ENCODE data around the gene SH3RF3. TPM values are rescaled to one million over a fixed set of nuclear protein-coding genes. Genes with fewer than 3 reads are reported as not detected.

The SH3RF3 gene
- total and polyA plus RNA-seq, 10 of the 15 experiments (the other 5 are each of a cell fraction or from before 2014, with no cell fraction given): 0.08 to 8.8 (median 2.3) TPM

DNA sequence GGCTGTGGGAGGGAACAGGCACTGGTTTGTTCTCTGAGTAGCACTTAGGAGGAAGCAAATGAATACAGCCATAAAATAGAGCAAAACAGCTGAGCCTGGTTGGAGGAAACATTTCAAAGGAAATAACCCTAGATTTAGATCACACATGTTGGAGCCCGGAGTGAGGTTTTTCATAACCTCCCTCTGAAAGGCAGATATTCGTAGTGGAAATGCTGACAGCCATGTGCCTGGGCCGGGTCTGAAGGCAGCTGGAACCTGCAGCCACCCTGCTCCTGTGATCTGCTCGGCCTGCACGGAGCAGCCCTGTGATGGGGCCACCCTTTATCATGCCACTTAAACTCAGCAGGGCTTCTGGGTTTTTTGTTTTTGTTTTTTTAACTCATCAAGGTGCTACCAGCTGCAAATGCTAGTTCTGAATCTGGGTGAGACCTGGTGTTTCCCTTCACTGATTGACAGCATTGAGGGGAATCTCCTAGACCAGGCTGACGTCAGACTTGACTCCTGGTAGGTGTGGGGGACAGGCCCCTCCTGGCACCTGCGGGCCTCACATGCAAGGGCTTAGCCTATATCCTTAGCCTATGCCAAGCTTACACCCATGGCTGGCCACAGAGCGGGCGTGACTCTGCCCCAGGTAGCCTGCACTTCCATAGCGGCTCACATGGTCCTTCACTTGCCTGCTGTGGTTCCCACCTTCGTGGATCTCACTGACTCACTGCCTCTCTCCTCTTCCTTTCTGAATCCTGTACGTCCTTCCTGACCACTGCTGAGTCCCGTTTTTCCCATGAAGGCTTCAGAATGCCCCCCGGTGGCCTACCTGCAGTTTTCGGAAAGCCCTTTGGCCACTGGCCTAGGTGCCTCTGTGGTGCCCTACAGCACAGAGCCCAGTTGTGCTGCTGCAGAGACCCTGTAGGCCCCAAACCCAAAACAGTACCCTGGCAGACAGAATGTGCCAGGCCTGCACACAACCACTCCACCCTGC, 267.5 kb downstream of the SH3RF3 start (continued):
- TF ChIP-seq, protein P1, sequence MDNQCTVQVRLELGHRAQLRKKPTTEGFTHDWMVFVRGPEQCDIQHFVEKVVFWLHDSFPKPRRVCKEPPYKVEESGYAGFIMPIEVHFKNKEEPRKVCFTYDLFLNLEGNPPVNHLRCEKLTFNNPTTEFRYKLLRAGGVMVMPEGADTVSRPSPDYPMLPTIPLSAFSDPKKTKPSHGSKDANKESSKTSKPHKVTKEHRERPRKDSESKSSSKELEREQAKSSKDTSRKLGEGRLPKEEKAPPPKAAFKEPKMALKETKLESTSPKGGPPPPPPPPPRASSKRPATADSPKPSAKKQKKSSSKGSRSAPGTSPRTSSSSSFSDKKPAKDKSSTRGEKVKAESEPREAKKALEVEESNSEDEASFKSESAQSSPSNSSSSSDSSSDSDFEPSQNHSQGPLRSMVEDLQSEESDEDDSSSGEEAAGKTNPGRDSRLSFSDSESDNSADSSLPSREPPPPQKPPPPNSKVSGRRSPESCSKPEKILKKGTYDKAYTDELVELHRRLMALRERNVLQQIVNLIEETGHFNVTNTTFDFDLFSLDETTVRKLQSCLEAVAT (IDR thresholded peaks at IDR 0.05): no peak
- TF ChIP-seq NR2C2 (IDR thresholded peaks at IDR 0.05; ENCODE audit: borderline replicate concordance, control insufficient read depth, insufficient read length, low read depth): no peak
- TF ChIP-seq ATF7 (IDR thresholded peaks at IDR 0.05; ENCODE audit: low read depth): peak; percentile 30; the same call in 1 of the 2 replicates
- TF ChIP-seq E4F1 (IDR thresholded peaks at IDR 0.05; ENCODE audit: borderline replicate concordance, partially characterized antibody): no peak
- TF ChIP-seq MEF2A (IDR thresholded peaks at IDR 0.05; ENCODE audit: insufficient read depth, low read depth, low read length): no peak
- TF ChIP-seq PAX8 (IDR thresholded peaks at IDR 0.05): no peak
- TF ChIP-seq ZNF217 (IDR thresholded peaks at IDR 0.05): no peak
- TF ChIP-seq, protein P2, sequence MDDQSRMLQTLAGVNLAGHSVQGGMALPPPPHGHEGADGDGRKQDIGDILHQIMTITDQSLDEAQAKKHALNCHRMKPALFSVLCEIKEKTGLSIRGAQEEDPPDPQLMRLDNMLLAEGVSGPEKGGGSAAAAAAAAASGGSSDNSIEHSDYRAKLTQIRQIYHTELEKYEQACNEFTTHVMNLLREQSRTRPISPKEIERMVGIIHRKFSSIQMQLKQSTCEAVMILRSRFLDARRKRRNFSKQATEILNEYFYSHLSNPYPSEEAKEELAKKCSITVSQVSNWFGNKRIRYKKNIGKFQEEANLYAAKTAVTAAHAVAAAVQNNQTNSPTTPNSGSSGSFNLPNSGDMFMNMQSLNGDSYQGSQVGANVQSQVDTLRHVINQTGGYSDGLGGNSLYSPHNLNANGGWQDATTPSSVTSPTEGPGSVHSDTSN (IDR thresholded peaks at IDR 0.05; ENCODE audit: insufficient replicate concordance, low read depth, low read length): peak; percentile 83
- peak; percentile 94 for TF ChIP-seq PKNOX1 (IDR thresholded peaks at IDR 0.05)
- TF ChIP-seq HSF1 (IDR thresholded peaks at IDR 0.05; ENCODE audit: low read depth, low read length): no peak
- no peak for TF ChIP-seq TAF1 (IDR thresholded peaks at IDR 0.05; ENCODE audit: borderline replicate concordance, low read depth, low read length)
- TF ChIP-seq NFYA (IDR thresholded peaks at IDR 0.05; ENCODE audit: borderline replicate concordance, low read depth, low read length): no peak
- TF ChIP-seq EED (IDR thresholded peaks at IDR 0.05; ENCODE audit: low read depth): no peak
- TF ChIP-seq SREBF2 (IDR thresholded peaks at IDR 0.05; ENCODE audit: low read length): no peak
- peak; percentile 45; the same call in 1 of the 2 replicates for TF ChIP-seq CREB1 (IDR thresholded peaks at IDR 0.05; ENCODE audit: low read depth)
- TF ChIP-seq ZNF274 (IDR thresholded peaks at IDR 0.05; ENCODE audit: insufficient read depth, insufficient read length): no peak
- TF ChIP-seq CREM (IDR thresholded peaks at IDR 0.05; ENCODE audit: low read depth): peak; percentile 32; the same call in 1 of the 2 replicates
- TF ChIP-seq POLR2AphosphoS2 (IDR thresholded peaks at IDR 0.05; ENCODE audit: low read depth, low read length): no peak

Measured in GM12878 (cell line).